ENCODE results near the gene SLC1A5. TPM values are rescaled to one million over a fixed set of nuclear protein-coding genes. Genes with fewer than 3 reads are reported as not detected.
A peak's percentile ranks its signal among the peaks of the same experiment; 100 is the strongest.

SLC1A5 gene
- total RNA-seq, 1 experiment from 2014 or later: 239 TPM

- no peak for ATAC-seq
- Mint-ChIP-seq H3K36me3 (no peaks in the 10 kb centered on the region), H3K27me3 (ENCODE audit: low read depth) (no peaks in the 10 kb centered on the region), H3K27ac (no peak overlapping the region), H3K4me3 (no peak overlapping the region), H3K9me3 (peaks cover 1% of the 10 kb centered on the region), H3K4me1 (peaks cover 13% of the 10 kb centered on the region)
- ChIA-PET CTCF (no interaction called here), POLR2A (interaction anchor here (0.9 kb wide), 1 partner anchor 21 kb away, joined by 3 read pairs; no protein-coding TSS in a partner anchor)
- DNase-seq (ENCODE audit: low spot score): no peak
- TF ChIP-seq ARID4B (CRISPR knock-in tag; IDR thresholded peaks at IDR 0.05; ENCODE audit: borderline replicate concordance) (no peak), EMX1 (CRISPR knock-in tag; IDR thresholded peaks at IDR 0.05) (no peak), PRDM15 (CRISPR knock-in tag; IDR thresholded peaks at IDR 0.05) (no peak), NR2C2 (CRISPR knock-in tag; IDR thresholded peaks at IDR 0.05) (no peak), ESRRA (CRISPR knock-in tag; IDR thresholded peaks at IDR 0.05; ENCODE audit: borderline replicate concordance) (no peak)
- TF ChIP-seq, protein P1, sequence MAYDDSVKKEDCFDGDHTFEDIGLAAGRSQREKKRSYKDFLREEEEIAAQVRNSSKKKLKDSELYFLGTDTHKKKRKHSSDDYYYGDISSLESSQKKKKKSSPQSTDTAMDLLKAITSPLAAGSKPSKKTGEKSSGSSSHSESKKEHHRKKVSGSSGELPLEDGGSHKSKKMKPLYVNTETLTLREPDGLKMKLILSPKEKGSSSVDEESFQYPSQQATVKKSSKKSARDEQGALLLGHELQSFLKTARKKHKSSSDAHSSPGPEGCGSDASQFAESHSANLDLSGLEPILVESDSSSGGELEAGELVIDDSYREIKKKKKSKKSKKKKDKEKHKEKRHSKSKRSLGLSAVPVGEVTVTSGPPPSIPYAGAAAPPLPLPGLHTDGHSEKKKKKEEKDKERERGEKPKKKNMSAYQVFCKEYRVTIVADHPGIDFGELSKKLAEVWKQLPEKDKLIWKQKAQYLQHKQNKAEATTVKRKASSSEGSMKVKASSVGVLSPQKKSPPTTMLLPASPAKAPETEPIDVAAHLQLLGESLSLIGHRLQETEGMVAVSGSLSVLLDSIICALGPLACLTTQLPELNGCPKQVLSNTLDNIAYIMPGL (CRISPR knock-in tag; IDR thresholded peaks at IDR 0.05): no peak
- TF ChIP-seq, protein P2, sequence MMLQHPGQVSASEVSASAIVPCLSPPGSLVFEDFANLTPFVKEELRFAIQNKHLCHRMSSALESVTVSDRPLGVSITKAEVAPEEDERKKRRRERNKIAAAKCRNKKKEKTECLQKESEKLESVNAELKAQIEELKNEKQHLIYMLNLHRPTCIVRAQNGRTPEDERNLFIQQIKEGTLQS (CRISPR knock-in tag; conservative IDR thresholded peaks at IDR 0.05): no peak
These were observed 37.3 kb upstream of the SLC1A5 start for GRCh38 chr19:46825731-46826055.

- Mint-ChIP-seq H3K9me3 (no peaks in the 10 kb centered on the region), H3K27ac (0 out of 2 replicates have a peak overlapping the region, but pooled peaks have one; percentile 24), H3K4me3 (no peak overlapping the region), H3K36me3 (no peaks in the 10 kb centered on the region), H3K27me3 (ENCODE audit: low read depth) (no peaks in the 10 kb centered on the region), H3K4me1 (peaks cover 16% of the 10 kb centered on the region)
- no peak for DNase-seq (ENCODE audit: low spot score)
- ChIA-PET POLR2A (interaction anchor here (0.7 kb wide), 1 partner anchor 11 kb away, joined by 3 read pairs; no protein-coding TSS in a partner anchor), CTCF (interaction anchor here (0.6 kb wide), 2 partner anchors 16 to 25 kb away, joined by 3 to 6 read pairs; no protein-coding TSS in a partner anchor)
- ATAC-seq: no peak
- no peak for TF ChIP-seq KAT7 (CRISPR knock-in tag; IDR thresholded peaks at IDR 0.05; ENCODE audit: borderline replicate concordance)
- no peak for TF ChIP-seq ZBTB21 (CRISPR knock-in tag; IDR thresholded peaks at IDR 0.05; ENCODE audit: borderline replicate concordance)
- TF ChIP-seq, protein P3, sequence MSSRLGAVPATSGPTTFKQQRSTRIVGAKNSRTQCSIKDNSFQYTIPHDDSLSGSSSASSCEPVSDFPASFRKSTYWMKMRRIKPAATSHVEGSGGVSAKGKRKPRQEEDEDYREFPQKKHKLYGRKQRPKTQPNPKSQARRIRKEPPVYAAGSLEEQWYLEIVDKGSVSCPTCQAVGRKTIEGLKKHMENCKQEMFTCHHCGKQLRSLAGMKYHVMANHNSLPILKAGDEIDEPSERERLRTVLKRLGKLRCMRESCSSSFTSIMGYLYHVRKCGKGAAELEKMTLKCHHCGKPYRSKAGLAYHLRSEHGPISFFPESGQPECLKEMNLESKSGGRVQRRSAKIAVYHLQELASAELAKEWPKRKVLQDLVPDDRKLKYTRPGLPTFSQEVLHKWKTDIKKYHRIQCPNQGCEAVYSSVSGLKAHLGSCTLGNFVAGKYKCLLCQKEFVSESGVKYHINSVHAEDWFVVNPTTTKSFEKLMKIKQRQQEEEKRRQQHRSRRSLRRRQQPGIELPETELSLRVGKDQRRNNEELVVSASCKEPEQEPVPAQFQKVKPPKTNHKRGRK (CRISPR knock-in tag; IDR thresholded peaks at IDR 0.05; ENCODE audit: borderline replicate concordance): no peak
- no peak for TF ChIP-seq ZNF671 (CRISPR knock-in tag; IDR thresholded peaks at IDR 0.05)
- no peak for TF ChIP-seq ZNF317 (CRISPR knock-in tag; IDR thresholded peaks at IDR 0.05; ENCODE audit: borderline replicate concordance, low read depth)
- TF ChIP-seq GABPB1 (CRISPR knock-in tag; IDR thresholded peaks at IDR 0.05): no peak
- no peak for TF ChIP-seq ZNF219 (CRISPR knock-in tag; IDR thresholded peaks at IDR 0.05; ENCODE audit: borderline replicate concordance)
- TF ChIP-seq TCF7 (CRISPR knock-in tag; IDR thresholded peaks at IDR 0.05; ENCODE audit: low read depth): no peak
- no peak for TF ChIP-seq ATF2 (CRISPR knock-in tag; IDR thresholded peaks at IDR 0.05; ENCODE audit: borderline replicate concordance, low read depth)
- TF ChIP-seq, protein P4, sequence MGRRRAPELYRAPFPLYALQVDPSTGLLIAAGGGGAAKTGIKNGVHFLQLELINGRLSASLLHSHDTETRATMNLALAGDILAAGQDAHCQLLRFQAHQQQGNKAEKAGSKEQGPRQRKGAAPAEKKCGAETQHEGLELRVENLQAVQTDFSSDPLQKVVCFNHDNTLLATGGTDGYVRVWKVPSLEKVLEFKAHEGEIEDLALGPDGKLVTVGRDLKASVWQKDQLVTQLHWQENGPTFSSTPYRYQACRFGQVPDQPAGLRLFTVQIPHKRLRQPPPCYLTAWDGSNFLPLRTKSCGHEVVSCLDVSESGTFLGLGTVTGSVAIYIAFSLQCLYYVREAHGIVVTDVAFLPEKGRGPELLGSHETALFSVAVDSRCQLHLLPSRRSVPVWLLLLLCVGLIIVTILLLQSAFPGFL (CRISPR knock-in tag; IDR thresholded peaks at IDR 0.05; ENCODE audit: borderline replicate concordance): no peak
These were observed 36.7 kb upstream of the SLC1A5 start for GRCh38 chr19:46824890-46825730.
